SU-DHL-6 (cell line): Measurements from ENCODE around the gene NOBOX.
"Not testable (repeated sequence)": the region's sequence is repeated elsewhere in the genome, so short reads cannot be mapped to it uniquely, and the experiment has no call there.

ENCODE experiments used
- H2AFZ ChIP-seq: fragments of 200-600 bp; sonication (generic); 2 replicates; pipeline ENCODE4 v1.6.1; 2014; ENCODE audit warnings: low read depth, mild to moderate bottlenecking, moderate library complexity, mixed read lengths, antibody characterized with exemption, low read length; ENCODE audit not compliant: severe bottlenecking
- H3F3A ChIP-seq: fragments of 200-600 bp; shearing (Covaris generic); 2 replicates; pipeline ENCODE4 v1.6.0; 2016; ENCODE audit warnings: antibody characterized with exemption, mild to moderate bottlenecking; ENCODE audit not compliant: insufficient read depth
- H3K27ac ChIP-seq: fragments of 200-600 bp; sonication (generic); 2 replicates; pipeline ENCODE4 v1.5.1; 2016; ENCODE audit warnings: low read depth, mild to moderate bottlenecking, low read length, moderate library complexity, mixed read lengths
- H3K27me3 ChIP-seq: fragments of 200-600 bp; sonication (generic), shearing (Covaris generic); 2 replicates; pipeline ENCODE4 v1.6.0; 2014; ENCODE audit warnings: mild to moderate bottlenecking, low read length
- H3K36me3 ChIP-seq: fragments of 200-600 bp; sonication (generic); 2 replicates; pipeline ENCODE4 v1.6.1; 2014; ENCODE audit warnings: mild to moderate bottlenecking, low read length, mixed read lengths
- H3K4me2 ChIP-seq: fragments of 300-600, 200-600 bp; shearing (Covaris generic), sonication (generic); 2 replicates; pipeline ENCODE4 v1.6.0; 2014; ENCODE audit warnings: low read length, low read depth, mild to moderate bottlenecking; ENCODE audit not compliant: poor library complexity, severe bottlenecking
- H3K4me3 ChIP-seq: fragments of 200-600 bp; sonication (generic); 2 replicates; pipeline ENCODE4 v1.5.1; 2014; ENCODE audit warnings: antibody characterized with exemption, low read length, mild to moderate bottlenecking, mixed read lengths; ENCODE audit not compliant: insufficient read depth, poor library complexity, severe bottlenecking
- H3K79me2 ChIP-seq: fragments of 200-600 bp; sonication (generic); 2 replicates; pipeline ENCODE4 v1.6.1; 2014; ENCODE audit warnings: mild to moderate bottlenecking, low read length, moderate library complexity; ENCODE audit not compliant: insufficient read depth
- H3K9ac ChIP-seq: fragments of 200-600 bp; sonication (generic); 2 replicates; pipeline ENCODE4 v1.7.0; 2014; ENCODE audit warnings: mild to moderate bottlenecking, low read length
- H3K9me2 ChIP-seq: fragments of 200-600 bp; sonication (generic); replicated peaks from 2 replicates; pipeline ENCODE4 v1.6.1; 2014; ENCODE audit warnings: low read length; ENCODE audit not compliant: insufficient read depth
- H3K9me3 ChIP-seq: fragments of 200-600 bp; sonication (generic); 2 replicates; pipeline ENCODE4 v1.6.1; 2014; ENCODE audit warnings: low read length, mixed read lengths; ENCODE audit not compliant: insufficient read depth
- H4K20me1 ChIP-seq: fragments of 200-600 bp; sonication (generic); 2 replicates; pipeline ENCODE4 v1.6.1; 2014; ENCODE audit warnings: low read depth, mild to moderate bottlenecking, antibody characterized with exemption, low read length, moderate library complexity, mixed read lengths
- EZH2phosphoT487 ChIP-seq: fragments of 200-600 bp; sonication (generic), shearing (Covaris generic); conservative IDR thresholded peaks from 2 replicates; pipeline ENCODE4 v1.6.1; 2018; ENCODE audit warnings: mild to moderate bottlenecking, antibody characterized with exemption, low read length, moderate library complexity, mixed read lengths
- TF ChIP-seq, protein P1 (sequence below): fragments of 200-600 bp; sonication (generic); IDR thresholded peaks from one replicate; pipeline ENCODE4 v1.5.1; 2017; ENCODE audit warnings: antibody characterized with exemption, mild to moderate bottlenecking, low read length, moderate library complexity; ENCODE audit not compliant: insufficient read depth, poor library complexity, severe bottlenecking

NOBOX gene

DNA sequence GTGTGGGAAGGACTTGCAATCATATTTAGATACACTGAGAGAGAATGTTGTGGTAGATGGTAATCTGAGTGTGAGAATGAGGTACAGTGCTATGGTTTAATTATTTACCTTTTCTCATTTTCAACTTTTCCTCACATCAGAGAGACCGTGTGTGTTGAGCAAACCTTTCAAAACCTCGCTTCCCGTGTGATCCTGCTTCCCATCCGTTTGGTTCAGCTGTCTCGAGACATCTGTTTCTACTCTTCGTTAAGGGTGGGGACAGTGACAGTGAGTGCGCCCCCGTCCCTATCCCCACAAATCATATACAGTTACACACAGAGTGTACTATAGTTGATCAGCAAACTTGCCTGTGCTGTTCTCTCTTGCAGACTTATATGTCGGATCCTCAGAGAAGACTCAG, 33.0 kb upstream of the NOBOX start:
- Histone ChIP-seq H3F3A (no peaks in the 10 kb centered on the region), H3K36me3 (no peaks in the 10 kb centered on the region), H3K4me2 (no peak overlapping the region), H3K27me3 (no peaks in the 10 kb centered on the region), H3K4me3 (no peak overlapping the region), H3K9ac (no peak overlapping the region), H3K27ac (no peak overlapping the region), H2AFZ (no peak overlapping the region), H3K9me3 (no peaks in the 10 kb centered on the region), H3K79me2 (no peaks in the 10 kb centered on the region), H4K20me1 (no peaks in the 10 kb centered on the region), H3K9me2 (no peaks in the 10 kb centered on the region)
- no peak for TF ChIP-seq EZH2phosphoT487
- TF ChIP-seq, protein P1, sequence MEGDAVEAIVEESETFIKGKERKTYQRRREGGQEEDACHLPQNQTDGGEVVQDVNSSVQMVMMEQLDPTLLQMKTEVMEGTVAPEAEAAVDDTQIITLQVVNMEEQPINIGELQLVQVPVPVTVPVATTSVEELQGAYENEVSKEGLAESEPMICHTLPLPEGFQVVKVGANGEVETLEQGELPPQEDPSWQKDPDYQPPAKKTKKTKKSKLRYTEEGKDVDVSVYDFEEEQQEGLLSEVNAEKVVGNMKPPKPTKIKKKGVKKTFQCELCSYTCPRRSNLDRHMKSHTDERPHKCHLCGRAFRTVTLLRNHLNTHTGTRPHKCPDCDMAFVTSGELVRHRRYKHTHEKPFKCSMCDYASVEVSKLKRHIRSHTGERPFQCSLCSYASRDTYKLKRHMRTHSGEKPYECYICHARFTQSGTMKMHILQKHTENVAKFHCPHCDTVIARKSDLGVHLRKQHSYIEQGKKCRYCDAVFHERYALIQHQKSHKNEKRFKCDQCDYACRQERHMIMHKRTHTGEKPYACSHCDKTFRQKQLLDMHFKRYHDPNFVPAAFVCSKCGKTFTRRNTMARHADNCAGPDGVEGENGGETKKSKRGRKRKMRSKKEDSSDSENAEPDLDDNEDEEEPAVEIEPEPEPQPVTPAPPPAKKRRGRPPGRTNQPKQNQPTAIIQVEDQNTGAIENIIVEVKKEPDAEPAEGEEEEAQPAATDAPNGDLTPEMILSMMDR: no peak

DNA sequence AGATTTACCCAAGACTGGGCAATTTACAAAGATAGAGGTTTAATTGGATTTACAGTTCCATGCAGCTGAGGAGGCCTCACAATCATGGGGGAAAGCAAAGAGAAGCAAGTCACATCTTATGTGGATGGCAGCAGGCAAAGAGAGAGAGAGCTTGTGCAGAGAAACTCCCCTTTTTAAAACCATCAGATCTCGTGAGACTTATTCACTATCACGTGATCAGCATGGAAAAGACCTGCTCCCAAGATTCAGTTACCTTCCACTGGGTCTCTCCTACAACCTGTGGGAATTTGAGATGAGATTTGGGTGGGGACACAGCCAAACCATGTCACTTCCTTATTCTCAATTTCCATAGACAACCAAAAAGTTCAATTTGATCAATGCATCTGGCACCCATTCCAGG, 24.9 kb upstream of the NOBOX start:
- Histone ChIP-seq H3K79me2 (no peaks in the 10 kb centered on the region), H3K4me2 (no peak overlapping the region), H3K27me3 (no peaks in the 10 kb centered on the region), H3K9me2 (no peaks in the 10 kb centered on the region), H3K9ac (no peak overlapping the region), H3F3A (no peaks in the 10 kb centered on the region), H3K36me3 (no peaks in the 10 kb centered on the region), H2AFZ (no peak overlapping the region), H3K9me3 (no peaks in the 10 kb centered on the region), H3K27ac (no peak overlapping the region), H3K4me3 (no peak overlapping the region), H4K20me1 (no peaks in the 10 kb centered on the region)
- no peak for TF ChIP-seq EZH2phosphoT487
- TF ChIP-seq, protein P1: no peak

DNA sequence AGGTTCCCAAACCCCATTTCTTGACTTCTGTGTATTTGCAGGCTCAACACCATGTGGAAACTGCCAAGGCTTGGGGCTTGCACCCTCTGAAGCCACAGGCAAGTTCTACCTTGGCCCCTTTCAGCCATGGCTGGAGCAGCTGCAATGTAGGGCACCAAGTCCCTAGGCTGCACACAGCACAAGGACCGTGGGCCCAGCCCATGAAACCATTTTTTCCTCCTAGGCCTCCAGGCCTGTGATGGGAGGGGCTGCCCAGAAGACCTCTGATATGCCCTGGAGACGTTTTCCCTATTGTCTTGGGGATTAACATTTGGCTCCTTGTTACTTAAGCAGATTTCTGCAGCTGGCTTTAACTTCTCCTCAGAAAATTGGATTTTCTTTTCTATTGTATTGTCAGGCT, 24.0 kb upstream of the NOBOX start:
- not testable (repeated sequence) for H3K4me3 ChIP-seq, H3K4me2 ChIP-seq, H2AFZ ChIP-seq, H3K9me3 ChIP-seq, H4K20me1 ChIP-seq, H3K36me3 ChIP-seq, H3K27me3 ChIP-seq, H3K9ac ChIP-seq, H3F3A ChIP-seq, H3K27ac ChIP-seq, H3K9me2 ChIP-seq, H3K79me2 ChIP-seq

DNA sequence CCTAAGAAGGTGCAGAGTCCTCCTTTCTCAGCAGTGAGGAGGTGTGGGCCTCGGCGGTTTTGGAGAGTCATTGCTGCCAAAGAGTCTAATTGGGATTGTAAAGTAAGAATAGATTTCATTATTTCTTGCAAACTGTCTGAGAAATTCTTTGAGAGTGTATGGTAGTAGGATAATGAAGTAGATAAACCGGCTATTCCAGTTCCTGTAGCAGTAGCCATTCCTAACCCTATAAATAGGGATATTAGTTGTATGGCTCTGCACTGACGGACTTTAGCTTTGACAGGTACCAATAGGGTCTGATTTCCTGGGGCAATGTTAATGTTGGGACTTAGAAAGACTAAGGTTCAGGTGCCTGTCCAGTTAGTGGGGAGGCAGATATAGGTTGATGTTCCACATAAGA, 15.4 kb upstream of the NOBOX start:
- not testable (repeated sequence) for H3K9me3 ChIP-seq, H4K20me1 ChIP-seq, H3F3A ChIP-seq, H3K4me2 ChIP-seq, H3K4me3 ChIP-seq, H3K36me3 ChIP-seq, H3K79me2 ChIP-seq, H2AFZ ChIP-seq, H3K9me2 ChIP-seq, H3K9ac ChIP-seq, H3K27me3 ChIP-seq, H3K27ac ChIP-seq
